GM12874 (cell line): ENCODE results near the gene CCNI.

Experiments used
- TF ChIP-seq, protein P1 (sequence below): IDR thresholded peaks from 2 replicates; pipeline ENCODE4 v1.5.1; 2011; ENCODE audit warnings: low read depth, mild to moderate bottlenecking, control low read depth, low read length, moderate library complexity; ENCODE audit not compliant: insufficient read depth

Gene CCNI

GRCh38 chr4:77075869-77076799, at the start of gene CCNI:
TSS of gene CCNI (minus strand) at chr4:77075989. CDS start at chr4:77066362, 9,627 bp downstream.
- TF ChIP-seq, protein P1, sequence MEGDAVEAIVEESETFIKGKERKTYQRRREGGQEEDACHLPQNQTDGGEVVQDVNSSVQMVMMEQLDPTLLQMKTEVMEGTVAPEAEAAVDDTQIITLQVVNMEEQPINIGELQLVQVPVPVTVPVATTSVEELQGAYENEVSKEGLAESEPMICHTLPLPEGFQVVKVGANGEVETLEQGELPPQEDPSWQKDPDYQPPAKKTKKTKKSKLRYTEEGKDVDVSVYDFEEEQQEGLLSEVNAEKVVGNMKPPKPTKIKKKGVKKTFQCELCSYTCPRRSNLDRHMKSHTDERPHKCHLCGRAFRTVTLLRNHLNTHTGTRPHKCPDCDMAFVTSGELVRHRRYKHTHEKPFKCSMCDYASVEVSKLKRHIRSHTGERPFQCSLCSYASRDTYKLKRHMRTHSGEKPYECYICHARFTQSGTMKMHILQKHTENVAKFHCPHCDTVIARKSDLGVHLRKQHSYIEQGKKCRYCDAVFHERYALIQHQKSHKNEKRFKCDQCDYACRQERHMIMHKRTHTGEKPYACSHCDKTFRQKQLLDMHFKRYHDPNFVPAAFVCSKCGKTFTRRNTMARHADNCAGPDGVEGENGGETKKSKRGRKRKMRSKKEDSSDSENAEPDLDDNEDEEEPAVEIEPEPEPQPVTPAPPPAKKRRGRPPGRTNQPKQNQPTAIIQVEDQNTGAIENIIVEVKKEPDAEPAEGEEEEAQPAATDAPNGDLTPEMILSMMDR, result no peak

DNA sequence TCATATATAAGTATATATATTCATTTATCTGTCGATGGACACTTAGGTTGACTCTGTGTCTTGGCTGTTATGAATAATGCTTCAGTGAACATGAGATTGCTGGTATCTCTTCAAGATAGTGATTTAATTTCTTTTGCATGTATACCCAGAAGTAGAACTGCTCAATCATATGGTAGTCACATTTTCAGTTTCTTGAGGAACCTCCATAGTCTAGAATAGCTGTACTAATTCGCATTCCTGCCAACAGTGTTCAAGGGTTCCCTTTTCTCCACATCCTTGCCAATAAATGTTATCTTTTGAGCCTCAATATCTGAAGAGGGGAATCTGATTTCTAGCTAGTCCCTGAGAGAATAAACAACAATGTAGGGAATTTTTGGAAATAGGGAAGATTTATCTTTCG, 48.8 kb upstream of the CCNI start:
- TF ChIP-seq, protein P1, result no peak

DNA sequence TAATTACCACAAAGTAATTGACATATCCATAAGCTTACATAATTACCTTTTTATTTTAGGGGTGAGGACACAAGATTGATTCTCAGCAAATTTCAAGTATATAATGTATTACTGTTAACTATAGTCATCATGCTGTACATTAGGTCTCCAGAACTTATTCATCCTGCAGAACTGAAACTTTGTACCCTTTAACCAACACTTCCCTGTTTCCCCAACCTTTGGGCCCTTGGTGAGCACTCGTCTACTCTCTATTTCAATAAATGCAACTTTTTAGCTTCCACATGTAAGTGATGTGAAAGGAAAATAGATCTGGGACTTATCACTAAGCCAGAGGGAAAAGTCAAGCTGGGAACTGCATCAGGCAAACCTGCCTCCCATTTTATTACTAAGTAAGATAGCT, 47.6 kb upstream of the CCNI start:
- TF ChIP-seq, protein P1, result no peak

- TF ChIP-seq, protein P1, result no peak
Observed at GRCh38 chr4:77122656-77123055, 46.9 kb upstream of the CCNI start.

GRCh38 chr4:77121736-77122240, 46.0 kb upstream of the CCNI start:
- TF ChIP-seq, protein P1, result no peak

- TF ChIP-seq, protein P1, result no peak
Observed at GRCh38 chr4:77120886-77121508, 45.2 kb upstream of the CCNI start.

- TF ChIP-seq, protein P1, result no peak
Observed at GRCh38 chr4:77117721-77118120, 41.9 kb upstream of the CCNI start.
